IMR-90 (cell line): Measurements from ENCODE around the gene RYR3. TPM values are rescaled to one million over a fixed set of nuclear protein-coding genes. Genes with fewer than 3 reads are reported as not detected.

Experiments used
- ATAC-seq: fragments of 200-7000 bp; cut with Tn5 transposase; 2 replicates; pipeline ENCODE4 v1.9.1; 2020; ENCODE audit warnings: low read depth, mild to moderate bottlenecking, moderate library complexity
- BruUV-seq: library from RNA; stranded (reverse); fragments of 400-500 nt; replicated peaks from 2 replicates; lab custom pipeline; 2021; lab: Mats Ljungman, UMichigan
- CTCF ChIA-PET: fragments of 300-600 bp; formaldehyde crosslinking; extraction: SDS; loops from one replicate; lab custom pipeline; 2021; ENCODE audit warnings: antibody characterized with exemption; lab: Yijun Ruan, JAX
- POLR2A ChIA-PET: fragments of 300-600 bp; sonication (Branson Sonifier 250); formaldehyde crosslinking; loops from one replicate; lab custom pipeline; 2022; ENCODE audit warnings: antibody characterized with exemption; ENCODE audit not compliant: unreplicated experiment; lab: Charles Lee
- DNase-seq: peaks from one replicate; pipeline ENCODE4 v3.0.0; 2013
- H2AFZ ChIP-seq: replicated peaks from 2 replicates; pipeline ENCODE3; 2013; ENCODE audit warnings: low read length, mild to moderate bottlenecking; ENCODE audit not compliant: poor library complexity
- H2AK5ac ChIP-seq: 2 replicates; pipeline ENCODE4 v1.6.1; 2013; ENCODE audit warnings: low read depth, low read length, inconsistent platforms
- H2AK9ac ChIP-seq: replicated peaks from 2 replicates; pipeline ENCODE3; 2013; ENCODE audit warnings: mild to moderate bottlenecking, low read depth, low read length, moderate library complexity; ENCODE audit not compliant: poor library complexity
- H2BK120ac ChIP-seq: 2 replicates; pipeline ENCODE4 v1.6.1; 2013; ENCODE audit warnings: low read depth, low read length, inconsistent platforms
- H2BK15ac ChIP-seq: 3 replicates; pipeline ENCODE4 v1.6.1; 2013; ENCODE audit warnings: low read depth, low read length, inconsistent platforms
- H2BK20ac ChIP-seq: 2 replicates; pipeline ENCODE4 v1.6.1; 2013; ENCODE audit warnings: low read depth, mild to moderate bottlenecking, inconsistent platforms, low read length, moderate library complexity
- H2BK5ac ChIP-seq: 2 replicates; pipeline ENCODE4 v1.6.1; 2013; ENCODE audit warnings: mild to moderate bottlenecking, low read depth, low read length, inconsistent platforms; ENCODE audit not compliant: poor library complexity, severe bottlenecking
- H3K14ac ChIP-seq: replicated peaks from 2 replicates; pipeline ENCODE4 v1.6.1; 2013; ENCODE audit warnings: low read depth, low read length, inconsistent platforms
- H3K18ac ChIP-seq: 2 replicates; pipeline ENCODE4 v1.6.1; 2013; ENCODE audit warnings: low read depth, low read length, control low read depth
- H3K23ac ChIP-seq: 2 replicates; pipeline ENCODE4 v1.6.1; 2013; ENCODE audit warnings: low read depth, low read length, inconsistent platforms
- H3K27ac ChIP-seq: 2 replicates; pipeline ENCODE4 v1.5.1; 2013; ENCODE audit warnings: mild to moderate bottlenecking, control low read depth, low read length; ENCODE audit not compliant: insufficient read depth
- H3K27me3 ChIP-seq: 2 replicates; pipeline ENCODE4 v1.6.1; 2013; ENCODE audit warnings: low read length; ENCODE audit not compliant: control insufficient read depth, insufficient read depth
- H3K36me3 ChIP-seq: 2 replicates; pipeline ENCODE4 v1.6.1; 2013; ENCODE audit warnings: low read length, mixed read lengths; ENCODE audit not compliant: control insufficient read depth, insufficient read depth
- H3K4ac ChIP-seq: 2 replicates; pipeline ENCODE4 v1.6.1; 2013; ENCODE audit warnings: low read depth, low read length, inconsistent platforms
- H3K4me1 ChIP-seq: 2 replicates; pipeline ENCODE4 v1.6.1; 2013; ENCODE audit warnings: low read length, mixed read lengths; ENCODE audit not compliant: control insufficient read depth, insufficient read depth
- H3K4me2 ChIP-seq: 2 replicates; pipeline ENCODE4 v1.6.1; 2013; ENCODE audit warnings: low read depth, mild to moderate bottlenecking, control low read depth, low read length, moderate library complexity
- H3K4me3 ChIP-seq: 2 replicates; pipeline ENCODE4 v1.5.1; 2013; ENCODE audit warnings: low read depth, mild to moderate bottlenecking, control low read depth, low read length, moderate library complexity; ENCODE audit not compliant: insufficient read depth
- H3K56ac ChIP-seq: 2 replicates; pipeline ENCODE4 v1.6.1; 2013; ENCODE audit warnings: low read length, inconsistent platforms; ENCODE audit not compliant: insufficient read depth; ENCODE audit errors: extremely low read depth
- H3K79me1 ChIP-seq, 2 experiments: 2 replicates each; pipeline ENCODE4 v1.6.1; 2013; ENCODE audit warnings: low read length in 2 of 2, inconsistent platforms in 1 of 2, low read depth in 1 of 2
- H3K9ac ChIP-seq: 2 replicates; pipeline ENCODE4 v1.6.1; 2013; ENCODE audit warnings: low read depth, low read length, control low read depth
- H3K9me1 ChIP-seq: 2 replicates; pipeline ENCODE4 v1.6.1; 2013; ENCODE audit warnings: low read length, inconsistent platforms; ENCODE audit not compliant: insufficient read depth
- H3K9me3 ChIP-seq: 2 replicates; pipeline ENCODE4 v1.6.1; 2013; ENCODE audit warnings: low read length; ENCODE audit not compliant: control insufficient read depth, insufficient read depth
- H4K20me1 ChIP-seq: 2 replicates; pipeline ENCODE4 v1.6.1; 2013; ENCODE audit warnings: low read length, inconsistent platforms; ENCODE audit not compliant: insufficient read depth
- H4K5ac ChIP-seq: 2 replicates; pipeline ENCODE4 v1.6.1; 2013; ENCODE audit warnings: mild to moderate bottlenecking, low read depth, low read length, control low read depth
- H4K8ac ChIP-seq, 2 experiments: 2 replicates each; pipeline ENCODE4 v1.6.1; 2013; ENCODE audit warnings: low read depth in 2 of 2, low read length in 2 of 2, control low read depth in 1 of 2, inconsistent platforms in 1 of 2
- H4K91ac ChIP-seq: 2 replicates; pipeline ENCODE4 v1.6.1; 2013; ENCODE audit warnings: low read depth, low read length, inconsistent platforms; ENCODE audit not compliant: insufficient read depth
- BHLHE40 ChIP-seq: fragments of 150-350 bp; IDR thresholded peaks from 2 replicates; pipeline ENCODE4 v1.6.1; 2016; ENCODE audit warnings: mild to moderate bottlenecking, low read depth, low read length
- CEBPB ChIP-seq: IDR thresholded peaks from 2 replicates; pipeline ENCODE4 v1.6.1; 2012; ENCODE audit warnings: low read depth, low read length, improper control_type of control experiment
- CHD1 ChIP-seq: IDR thresholded peaks from 2 replicates; pipeline ENCODE4 v1.6.1; 2012; ENCODE audit warnings: low read depth, low read length, improper control_type of control experiment
- CTCF ChIP-seq: conservative IDR thresholded peaks from 2 replicates; pipeline ENCODE4 v1.5.1; 2012; ENCODE audit warnings: mild to moderate bottlenecking, low read depth, low read length, improper control_type of control experiment
- FOS ChIP-seq: fragments of 150-350 bp; IDR thresholded peaks from 2 replicates; pipeline ENCODE4 v1.6.1; 2016; ENCODE audit warnings: low read depth, low read length
- MAFK ChIP-seq: IDR thresholded peaks from 2 replicates; pipeline ENCODE4 v1.6.1; 2012; ENCODE audit warnings: low read depth, low read length, improper control_type of control experiment
- MAZ ChIP-seq: IDR thresholded peaks from 2 replicates; pipeline ENCODE4 v1.6.1; 2012; ENCODE audit warnings: low read depth, mild to moderate bottlenecking, low read length, improper control_type of control experiment, moderate library complexity, borderline replicate concordance
- MXI1 ChIP-seq: IDR thresholded peaks from 2 replicates; pipeline ENCODE4 v1.6.1; 2012; ENCODE audit warnings: low read depth, mild to moderate bottlenecking, low read length, moderate library complexity, borderline replicate concordance
- NFE2L2 ChIP-seq: fragments of 150-350 bp; IDR thresholded peaks from 2 replicates; pipeline ENCODE4 v1.6.1; 2016; ENCODE audit warnings: low read depth, mild to moderate bottlenecking, low read length
- POLR2A ChIP-seq: IDR thresholded peaks from 2 replicates; pipeline ENCODE4 v1.6.1; 2012; ENCODE audit warnings: mild to moderate bottlenecking, low read depth, low read length
- RAD21 ChIP-seq: IDR thresholded peaks from 2 replicates; pipeline ENCODE4 v1.6.1; 2012; ENCODE audit warnings: low read length, improper control_type of control experiment
- RCOR1 ChIP-seq: IDR thresholded peaks from 2 replicates; pipeline ENCODE4 v1.6.1; 2012; ENCODE audit warnings: mild to moderate bottlenecking, low read length, improper control_type of control experiment; ENCODE audit not compliant: insufficient replicate concordance
- RFX5 ChIP-seq: IDR thresholded peaks from 2 replicates; pipeline ENCODE4 v1.8.0; 2012; ENCODE audit warnings: low read depth, mild to moderate bottlenecking, low read length, moderate library complexity
- SMC3 ChIP-seq: fragments of 150-350 bp; IDR thresholded peaks from 2 replicates; pipeline ENCODE4 v1.6.1; 2016; ENCODE audit warnings: low read depth, mild to moderate bottlenecking, antibody characterized with exemption, low read length, moderate library complexity
- WGBS, 2 experiments: methylation state at CpG; one replicate each; pipeline versions ENCODE4 v1.1.5 to v1.1.7; 2013; ENCODE audit warnings: missing lambda C conversion rate in 2 of 2; ENCODE audit not compliant: insufficient read length in 1 of 2; ENCODE audit errors: extremely low coverage in 2 of 2; 5-methylcytosine and 5-hydroxymethylcytosine counted together
- dilution Hi-C: fragments of 300-500 bp; cut with HindIII; formaldehyde crosslinking; loops from one replicate; pipeline ENCODE4 v1.14.3; 2018; ENCODE audit warnings: low sequenced_read_pairs; ENCODE audit not compliant: unreplicated experiment
- in situ Hi-C: fragments of 300-500 bp; cut with MboI; formaldehyde crosslinking; loops from 3 replicates; pipeline ENCODE4 v1.14.3; 2019; ENCODE audit warnings: low sequenced_read_pairs, inconsistent platforms, mixed read lengths
- intact Hi-C: fragments of 100-400 bp; cut with micrococcal nuclease; formaldehyde crosslinking; loops from 2 replicates; pipeline ENCODE4 v1.10.0; 2022
- polyA plus RNA-seq, 3 experiments: library from polyadenylated mRNA; depleted of rRNA; stranded (reverse); fragments of >200 nt; gene quantifications; 2 replicates each; pipeline ENCODE4 v1.2.3, GENCODE V29; 2012; ENCODE audit warnings: low replicate concordance in 1 of 3
- total RNA-seq: library from RNA; depleted of rRNA; stranded (reverse); fragments of >200 nt; gene quantifications from 2 replicates; pipeline ENCODE4 v1.2.3, GENCODE V29; 2012
- TF ChIP-seq, protein P1 (sequence below): fragments of 150-350 bp; IDR thresholded peaks from 2 replicates; pipeline ENCODE4 v1.6.1; 2017; ENCODE audit warnings: mild to moderate bottlenecking, antibody characterized with exemption, low read length, low read depth
- TF ChIP-seq, protein P2 (sequence below): fragments of 150-350 bp; IDR thresholded peaks from 2 replicates; pipeline ENCODE4 v1.6.1; 2016; ENCODE audit warnings: low read depth, mild to moderate bottlenecking, low read length, moderate library complexity, borderline replicate concordance

Gene RYR3
- total and polyA plus RNA-seq, 2 of the 4 experiments (the other 2 are of a cell fraction) = 0.18 TPM; not detected in 1

DNA sequence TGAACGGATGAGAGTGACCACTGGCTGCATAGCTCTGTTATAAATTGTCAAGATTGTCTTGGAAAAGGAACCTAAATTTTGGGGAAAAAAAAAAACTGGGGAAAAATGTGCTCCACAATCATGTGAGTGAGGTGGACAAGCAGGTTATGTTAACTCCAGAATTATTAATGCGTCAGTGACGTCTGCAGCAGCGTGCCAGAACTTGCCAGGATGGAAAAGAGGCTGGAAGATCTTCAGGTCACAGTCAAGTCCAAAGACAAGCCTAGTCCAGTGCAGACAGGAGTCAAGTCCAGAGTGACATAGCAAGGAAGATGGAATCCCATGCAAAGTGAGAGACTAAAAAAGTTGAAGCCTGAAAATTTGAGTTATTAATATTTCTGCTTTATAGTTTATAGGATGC, 140.6 kb downstream of the RYR3 start:
- in situ Hi-C loops (no loop called here), intact Hi-C loops (no loop called here), dilution Hi-C loops (no loop called here)
- Histone ChIP-seq H3K79me1 (no peaks in the 10 kb centered on the region), H3K27me3 (peaks cover 9% of the 10 kb centered on the region; the same call in 1 of the 2 replicates), H3K9ac (no peak overlapping the region), H3K23ac (no peak overlapping the region), H4K5ac (no peak overlapping the region), H3K18ac (no peak overlapping the region), H3K9me3 (no peaks in the 10 kb centered on the region), H2BK15ac (no peak overlapping the region), H2AFZ (no peak overlapping the region), H3K36me3 (no peaks in the 10 kb centered on the region), H4K8ac (no peak overlapping the region), H3K14ac (no peak overlapping the region), H2BK5ac (no peak overlapping the region), H3K27ac (no peak overlapping the region), H2AK5ac (no peak overlapping the region), H3K4ac (no peak overlapping the region), H3K4me2 (no peak overlapping the region), H3K9me1 (no peaks in the 10 kb centered on the region), H3K4me3 (no peak overlapping the region), H4K91ac (no peak overlapping the region), H2AK9ac (no peak overlapping the region), H3K4me1 (no peaks in the 10 kb centered on the region), H2BK120ac (no peak overlapping the region), H4K20me1 (no peaks in the 10 kb centered on the region), H3K56ac (no peak overlapping the region), H2BK20ac (no peak overlapping the region)
- ChIA-PET CTCF (no interaction called here), POLR2A (no interaction called here)
- no TSS peak for BruUV-seq
- TF ChIP-seq CTCF (no peak), POLR2A (no peak), MAZ (no peak), BHLHE40 (no peak), SMC3 (no peak), RFX5 (no peak), CHD1 (no peak), NFE2L2 (no peak), FOS (no peak), MAFK (no peak), CEBPB (no peak), MXI1 (no peak), RAD21 (no peak), RCOR1 (no peak)
- TF ChIP-seq, protein P1, sequence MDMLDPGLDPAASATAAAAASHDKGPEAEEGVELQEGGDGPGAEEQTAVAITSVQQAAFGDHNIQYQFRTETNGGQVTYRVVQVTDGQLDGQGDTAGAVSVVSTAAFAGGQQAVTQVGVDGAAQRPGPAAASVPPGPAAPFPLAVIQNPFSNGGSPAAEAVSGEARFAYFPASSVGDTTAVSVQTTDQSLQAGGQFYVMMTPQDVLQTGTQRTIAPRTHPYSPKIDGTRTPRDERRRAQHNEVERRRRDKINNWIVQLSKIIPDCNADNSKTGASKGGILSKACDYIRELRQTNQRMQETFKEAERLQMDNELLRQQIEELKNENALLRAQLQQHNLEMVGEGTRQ = no peak
- TF ChIP-seq, protein P2, sequence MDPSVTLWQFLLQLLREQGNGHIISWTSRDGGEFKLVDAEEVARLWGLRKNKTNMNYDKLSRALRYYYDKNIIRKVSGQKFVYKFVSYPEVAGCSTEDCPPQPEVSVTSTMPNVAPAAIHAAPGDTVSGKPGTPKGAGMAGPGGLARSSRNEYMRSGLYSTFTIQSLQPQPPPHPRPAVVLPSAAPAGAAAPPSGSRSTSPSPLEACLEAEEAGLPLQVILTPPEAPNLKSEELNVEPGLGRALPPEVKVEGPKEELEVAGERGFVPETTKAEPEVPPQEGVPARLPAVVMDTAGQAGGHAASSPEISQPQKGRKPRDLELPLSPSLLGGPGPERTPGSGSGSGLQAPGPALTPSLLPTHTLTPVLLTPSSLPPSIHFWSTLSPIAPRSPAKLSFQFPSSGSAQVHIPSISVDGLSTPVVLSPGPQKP = no peak
- DNase-seq (no peak), ATAC-seq (no peak)
- 40% methylated on average over 4 of the region's 4 CpGs; no CpG with 5 or more reads in 1 of the 2 experiments for WGBS, 2 experiments
